ENCODE results near the gene LSM2. TPM values are rescaled to one million over a fixed set of nuclear protein-coding genes. Genes with fewer than 3 reads are reported as not detected.
"Not testable (repeated sequence)": the region's sequence is repeated elsewhere in the genome, so short reads cannot be mapped to it uniquely, and the experiment has no call there.

The LSM2 gene
- total RNA-seq, 2 experiments from 2014 or later, result 12.6 to 13.7 TPM

GRCh38 chr6:31842053-31842452, 35.3 kb upstream of the LSM2 start:
- H3K9me3 Mint-ChIP-seq, result no peaks in the 10 kb centered on the region
- POLR2A ChIA-PET, result no interaction called here
- H3K9me3 ChIP-seq (ENCODE audit: control insufficient read depth in 1 of 2, insufficient read depth in 1 of 2, low read length in 2 of 2), result no peaks in the 10 kb centered on the region
- H3K36me3 ChIP-seq (ENCODE audit: insufficient read depth, low read length), result peaks cover 58% of the 10 kb centered on the region
- no peak overlapping the region for H3K27ac Mint-ChIP-seq
- intact Hi-C loops (cut with DNase I, micrococcal nuclease), result no loop called here
- H3K4me3 ChIP-seq (ENCODE audit: low read length), result no peak overlapping the region
- DNase-seq, result no peak
- H3K27me3 ChIP-seq (ENCODE audit: control insufficient read depth in 1 of 2, insufficient read depth in 2 of 2, low read length in 2 of 2), result no peaks in the 10 kb centered on the region
- H3K4me1 Mint-ChIP-seq (ENCODE audit: low read depth), result peaks cover 18% of the 10 kb centered on the region
- H3K36me3 Mint-ChIP-seq (ENCODE audit: low read depth), result peaks cover 48% of the 10 kb centered on the region
- no peak overlapping the region for H3K4me3 Mint-ChIP-seq
- TF ChIP-seq, protein P1, sequence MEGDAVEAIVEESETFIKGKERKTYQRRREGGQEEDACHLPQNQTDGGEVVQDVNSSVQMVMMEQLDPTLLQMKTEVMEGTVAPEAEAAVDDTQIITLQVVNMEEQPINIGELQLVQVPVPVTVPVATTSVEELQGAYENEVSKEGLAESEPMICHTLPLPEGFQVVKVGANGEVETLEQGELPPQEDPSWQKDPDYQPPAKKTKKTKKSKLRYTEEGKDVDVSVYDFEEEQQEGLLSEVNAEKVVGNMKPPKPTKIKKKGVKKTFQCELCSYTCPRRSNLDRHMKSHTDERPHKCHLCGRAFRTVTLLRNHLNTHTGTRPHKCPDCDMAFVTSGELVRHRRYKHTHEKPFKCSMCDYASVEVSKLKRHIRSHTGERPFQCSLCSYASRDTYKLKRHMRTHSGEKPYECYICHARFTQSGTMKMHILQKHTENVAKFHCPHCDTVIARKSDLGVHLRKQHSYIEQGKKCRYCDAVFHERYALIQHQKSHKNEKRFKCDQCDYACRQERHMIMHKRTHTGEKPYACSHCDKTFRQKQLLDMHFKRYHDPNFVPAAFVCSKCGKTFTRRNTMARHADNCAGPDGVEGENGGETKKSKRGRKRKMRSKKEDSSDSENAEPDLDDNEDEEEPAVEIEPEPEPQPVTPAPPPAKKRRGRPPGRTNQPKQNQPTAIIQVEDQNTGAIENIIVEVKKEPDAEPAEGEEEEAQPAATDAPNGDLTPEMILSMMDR (IDR thresholded peaks at IDR 0.05), result no peak
- no peak overlapping the region for H3K27ac ChIP-seq (ENCODE audit: low read depth in 1 of 2, low read length in 2 of 2)
- H3K27me3 Mint-ChIP-seq, result no peaks in the 10 kb centered on the region
- H3K4me1 ChIP-seq (ENCODE audit: insufficient read depth, low read length), result peaks cover 21% of the 10 kb centered on the region
- ATAC-seq (ENCODE audit: poor library complexity), result no peak
- CTCF ChIA-PET, result no interaction called here

- not testable (repeated sequence) for H3K9me3 Mint-ChIP-seq; H3K4me3 ChIP-seq (ENCODE audit: low read length); H3K9me3 ChIP-seq (ENCODE audit: control insufficient read depth in 1 of 2, insufficient read depth in 1 of 2, low read length in 2 of 2); DNase-seq; H3K27ac Mint-ChIP-seq; H3K27me3 ChIP-seq (ENCODE audit: control insufficient read depth in 1 of 2, insufficient read depth in 2 of 2, low read length in 2 of 2); ATAC-seq (ENCODE audit: poor library complexity); H3K27ac ChIP-seq (ENCODE audit: low read depth in 1 of 2, low read length in 2 of 2); H3K4me3 Mint-ChIP-seq; H3K27me3 Mint-ChIP-seq
- peaks cover 38% of the 10 kb centered on the region for H3K4me1 ChIP-seq (ENCODE audit: insufficient read depth, low read length)
- H3K36me3 ChIP-seq (ENCODE audit: insufficient read depth, low read length), result peaks cover 57% of the 10 kb centered on the region
- intact Hi-C loops (cut with DNase I, micrococcal nuclease), result loop anchor here in 1 of 2 experiments (10.0 kb wide), 1 partner anchor 255 kb away; the partner anchor contains the start of genes LST1 and LTB
- Mint-ChIP-seq H3K4me1 (ENCODE audit: low read depth) (peaks cover 37% of the 10 kb centered on the region), H3K36me3 (ENCODE audit: low read depth) (peaks cover 63% of the 10 kb centered on the region)
- POLR2A ChIA-PET, result interaction anchor here (0.9 to 2.7 kb wide), 3 partner anchors 8 to 23 kb away, joined by 3 to 8 read pairs (median 5); partner anchors contain the start of genes HSPA1B and NEU1
- CTCF ChIA-PET, result interaction anchor here (0.8 to 1.7 kb wide), 2 partner anchors 10 to 48 kb away, joined by 4 read pairs; no protein-coding TSS in a partner anchor
Observed at GRCh38 chr6:31839779-31840126, 33.0 kb upstream of the LSM2 start.

- no peak overlapping the region for H3K27ac ChIP-seq (ENCODE audit: low read depth in 1 of 2, low read length in 2 of 2)
- peaks cover 44% of the 10 kb centered on the region for H3K4me1 Mint-ChIP-seq (ENCODE audit: low read depth)
- H3K27me3 ChIP-seq (ENCODE audit: control insufficient read depth in 1 of 2, insufficient read depth in 2 of 2, low read length in 2 of 2), result no peaks in the 10 kb centered on the region
- H3K4me1 ChIP-seq (ENCODE audit: insufficient read depth, low read length), result peaks cover 40% of the 10 kb centered on the region
- H3K4me3 ChIP-seq (ENCODE audit: low read length), result no peak overlapping the region
- TF ChIP-seq, protein P1 (IDR thresholded peaks at IDR 0.05), result no peak
- intact Hi-C loops (cut with DNase I, micrococcal nuclease), result loop anchor here in 1 of 2 experiments (10.0 kb wide), 1 partner anchor 254 kb away; the partner anchor contains the start of genes LST1 and LTB
- POLR2A ChIA-PET, result interaction anchor here (1.4 to 2.7 kb wide), 2 partner anchors 11 to 23 kb away, joined by 5 to 8 read pairs; partner anchors contain the start of genes HSPA1B and NEU1
- H3K9me3 ChIP-seq (ENCODE audit: control insufficient read depth in 1 of 2, insufficient read depth in 1 of 2, low read length in 2 of 2), result no peaks in the 10 kb centered on the region
- CTCF ChIA-PET, result interaction anchor here (1.7 to 2.2 kb wide), 2 partner anchors 25 to 48 kb away, joined by 4 to 6 read pairs; no protein-coding TSS in a partner anchor
- no peak for DNase-seq
- peaks cover 71% of the 10 kb centered on the region for H3K36me3 Mint-ChIP-seq (ENCODE audit: low read depth)
- H3K9me3 Mint-ChIP-seq, result no peaks in the 10 kb centered on the region
- no peak for ATAC-seq (ENCODE audit: poor library complexity)
- H3K27ac Mint-ChIP-seq, result peak overlapping the region; percentile 62
- H3K27me3 Mint-ChIP-seq, result no peaks in the 10 kb centered on the region
- peak overlapping the region; percentile 59 for H3K4me3 Mint-ChIP-seq
- H3K36me3 ChIP-seq (ENCODE audit: insufficient read depth, low read length), result peaks cover 54% of the 10 kb centered on the region
Observed at GRCh38 chr6:31838968-31839367, 32.2 kb upstream of the LSM2 start.

GRCh38 chr6:31838114-31838553, 31.4 kb upstream of the LSM2 start:
- peaks cover 47% of the 10 kb centered on the region for H3K4me1 ChIP-seq (ENCODE audit: insufficient read depth, low read length)
- H3K4me3 Mint-ChIP-seq; H3K27me3 ChIP-seq (ENCODE audit: control insufficient read depth in 1 of 2, insufficient read depth in 2 of 2, low read length in 2 of 2); DNase-seq; H3K9me3 ChIP-seq (ENCODE audit: control insufficient read depth in 1 of 2, insufficient read depth in 1 of 2, low read length in 2 of 2); ATAC-seq (ENCODE audit: poor library complexity); H3K9me3 Mint-ChIP-seq; H3K27me3 Mint-ChIP-seq: not testable (repeated sequence)
- POLR2A ChIA-PET, result interaction anchor here (0.6 to 2.7 kb wide), 3 partner anchors 12 to 279 kb away, joined by 4 to 8 read pairs (median 4); partner anchors contain the start of gene NEU1
- Mint-ChIP-seq H3K4me1 (ENCODE audit: low read depth) (peaks cover 44% of the 10 kb centered on the region), H3K27ac (peak overlapping the region; percentile 98), H3K36me3 (ENCODE audit: low read depth) (peaks cover 71% of the 10 kb centered on the region)
- peaks cover 54% of the 10 kb centered on the region for H3K36me3 ChIP-seq (ENCODE audit: insufficient read depth, low read length)
- H3K4me3 ChIP-seq (ENCODE audit: low read length), result peak overlapping the region; percentile 94
- CTCF ChIA-PET, result interaction anchor here (2.2 kb wide), 1 partner anchor 26 kb away, joined by 6 read pairs; no protein-coding TSS in a partner anchor
- intact Hi-C loops (cut with DNase I, micrococcal nuclease), result loop anchor here in 1 of 2 experiments (10.0 kb wide), 1 partner anchor 253 kb away; the partner anchor contains the start of genes LST1 and LTB
- peak overlapping the region; percentile 23 to 27 for H3K27ac ChIP-seq (ENCODE audit: low read depth in 1 of 2, low read length in 2 of 2)

Measured in CD4-positive, alpha-beta T cell (primary cell).